ENCODE measurements around the gene SAMD11. TPM values are rescaled to one million over a fixed set of nuclear protein-coding genes. Genes with fewer than 3 reads are reported as not detected.

The SAMD11 gene
- total and polyA plus RNA-seq, 2 donors from 2014 or later, result 13.3 to 21.4 TPM

- peak in 2 of 5 donors; percentile 74 to 80 for DNase-seq
- TF ChIP-seq CTCF (IDR thresholded peaks at IDR 0.05; ENCODE audit: borderline replicate concordance, extremely low read depth, insufficient read depth), result no peak
- no peak overlapping the region for H3K4me3 ChIP-seq (ENCODE audit: low read length in 3 of 3)
Observed at GRCh38 chr1:903721-904271, 19.9 kb upstream of the SAMD11 start.

GRCh38 chr1:904310-904950 is 19.3 kb upstream of the SAMD11 start:
- H3K27ac ChIP-seq (ENCODE audit: low read depth in 2 of 2, low read length in 2 of 2), result no peak overlapping the region
- H3K9me3 ChIP-seq (ENCODE audit: control insufficient read depth in 2 of 3, insufficient read depth in 1 of 3, low read length in 3 of 3), result no peaks in the 10 kb centered on the region
- peak; percentile 96 for TF ChIP-seq CTCF (IDR thresholded peaks at IDR 0.05; ENCODE audit: borderline replicate concordance, extremely low read depth, insufficient read depth)
- peaks cover 0 to 8% (median 0%) of the 10 kb centered on the region in 3 donors for H3K4me1 ChIP-seq (ENCODE audit: control insufficient read depth in 2 of 3, insufficient read depth in 2 of 3, low read depth in 1 of 3, low read length in 3 of 3)
- H3K27me3 ChIP-seq (ENCODE audit: control insufficient read depth, insufficient read depth, low read length), result no peaks in the 10 kb centered on the region
- H3K9ac ChIP-seq (ENCODE audit: low read length in 3 of 3), result no peak overlapping the region
- intact Hi-C loops (cut with DNase I), result no loop called here
- FAIRE-seq (no peak), DNase-seq (peak; percentile 87 to 95 (median 94))
- H3K4me3 ChIP-seq (ENCODE audit: low read length in 3 of 3), result no peak overlapping the region
- no peaks in the 10 kb centered on the region for H3K36me3 ChIP-seq (ENCODE audit: control insufficient read depth in 2 of 3, insufficient read depth in 3 of 3, low read length in 3 of 3)

More at GRCh38 chr1:903721-904271, 19.9 kb upstream of the SAMD11 start:
- no peak overlapping the region for H3K9ac ChIP-seq (ENCODE audit: low read length in 3 of 3)
- H3K36me3 ChIP-seq (ENCODE audit: control insufficient read depth in 2 of 3, insufficient read depth in 3 of 3, low read length in 3 of 3), result no peaks in the 10 kb centered on the region
- intact Hi-C loops (cut with DNase I), result no loop called here
- H3K27ac ChIP-seq (ENCODE audit: low read depth in 2 of 2, low read length in 2 of 2), result no peak overlapping the region
- no peaks in the 10 kb centered on the region for H3K9me3 ChIP-seq (ENCODE audit: control insufficient read depth in 2 of 3, insufficient read depth in 1 of 3, low read length in 3 of 3)
- no peak for FAIRE-seq
- peaks cover 0 to 8% (median 0%) of the 10 kb centered on the region in 3 donors for H3K4me1 ChIP-seq (ENCODE audit: control insufficient read depth in 2 of 3, insufficient read depth in 2 of 3, low read depth in 1 of 3, low read length in 3 of 3)
- H3K27me3 ChIP-seq (ENCODE audit: control insufficient read depth, insufficient read depth, low read length), result no peaks in the 10 kb centered on the region

GRCh38 chr1:905071-905749 is 18.5 kb upstream of the SAMD11 start:
- H3K4me3 ChIP-seq (ENCODE audit: low read length in 3 of 3), result peak overlapping the region in 2 of 3 donors; percentile 39 to 44
- intact Hi-C loops (cut with DNase I), result no loop called here
- H3K27ac ChIP-seq (ENCODE audit: low read depth in 2 of 2, low read length in 2 of 2), result no peak overlapping the region
- H3K9me3 ChIP-seq (ENCODE audit: control insufficient read depth in 2 of 3, insufficient read depth in 1 of 3, low read length in 3 of 3), result no peaks in the 10 kb centered on the region
- no peak for TF ChIP-seq CTCF (IDR thresholded peaks at IDR 0.05; ENCODE audit: borderline replicate concordance, extremely low read depth, insufficient read depth)
- FAIRE-seq (no peak), DNase-seq (peak; percentile 78 to 93 (median 85))
- no peaks in the 10 kb centered on the region for H3K36me3 ChIP-seq (ENCODE audit: control insufficient read depth in 2 of 3, insufficient read depth in 3 of 3, low read length in 3 of 3)
- no peaks in the 10 kb centered on the region for H3K27me3 ChIP-seq (ENCODE audit: control insufficient read depth, insufficient read depth, low read length)
- H3K9ac ChIP-seq (ENCODE audit: low read length in 3 of 3), result peak overlapping the region in 1 of 3 donors; percentile 36
- peaks cover 0 to 8% (median 0%) of the 10 kb centered on the region in 3 donors for H3K4me1 ChIP-seq (ENCODE audit: control insufficient read depth in 2 of 3, insufficient read depth in 2 of 3, low read depth in 1 of 3, low read length in 3 of 3)
